Measurements from ENCODE around the gene FLYWCH1. TPM values are rescaled to one million over a fixed set of nuclear protein-coding genes. Genes with fewer than 3 reads are reported as not detected.
A peak's percentile ranks its signal among the peaks of the same experiment; 100 is the strongest.

The FLYWCH1 gene
- total and polyA plus RNA-seq, 2 donors (not counting 1 experiment from before 2014, with no cell fraction given), result 78.3 to 120 TPM

DNA sequence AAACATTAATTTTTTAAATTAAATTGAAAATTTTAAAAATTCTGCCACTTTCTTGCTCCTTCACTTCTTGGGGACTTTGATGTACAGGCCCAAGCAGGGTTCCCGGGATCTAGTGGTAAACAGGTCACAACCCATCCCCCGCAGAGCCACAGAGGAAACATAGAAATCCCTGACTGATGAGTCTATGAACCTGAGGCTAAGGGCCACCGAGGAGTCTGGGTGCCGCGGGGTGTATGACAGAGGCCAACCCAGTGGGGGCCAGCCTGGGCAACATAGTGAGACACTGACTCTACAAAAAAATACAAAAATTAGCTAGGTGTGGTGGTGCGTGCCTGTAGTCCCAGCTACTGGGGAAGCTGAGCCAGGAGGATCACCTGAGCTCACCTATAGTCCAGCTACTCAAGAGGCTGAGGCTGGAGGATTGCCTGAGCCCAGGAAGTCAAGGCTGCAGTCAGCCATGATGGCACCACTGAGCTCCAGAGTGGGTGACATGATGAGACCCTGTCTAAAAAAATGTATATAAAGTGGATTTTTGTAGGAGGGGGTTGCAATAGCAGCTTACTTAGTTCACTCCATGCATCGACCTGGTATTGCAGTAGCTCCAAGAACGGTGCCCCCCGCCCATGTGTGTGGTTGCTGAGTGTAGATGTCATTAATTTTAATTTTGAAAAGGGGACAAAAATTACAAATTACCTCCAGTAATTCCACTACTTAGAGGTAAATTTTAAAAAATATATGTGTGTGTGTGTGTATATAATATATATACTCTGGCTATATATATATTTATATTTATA, 9.2 kb upstream of the FLYWCH1 start:
- peaks cover 0 to 4% (median 0%) of the 10 kb centered on the region in 3 donors for H3K9me3 ChIP-seq (ENCODE audit: control extremely low read depth in 1 of 3, control insufficient read depth in 2 of 3, insufficient read depth in 1 of 3, low read length in 2 of 3)
- DNase-seq (no peak), ATAC-seq (ENCODE audit: low read depth) (no peak)
- H3K4me3 ChIP-seq (ENCODE audit: control extremely low read depth in 1 of 5, extremely low read depth in 1 of 5, insufficient read depth in 1 of 5, low read depth in 2 of 5, low read length in 4 of 5), result no peak overlapping the region
- H3K36me3 ChIP-seq (replicated peaks in 1 of 2; ENCODE audit: control extremely low read depth in 1 of 2, control insufficient read depth in 1 of 2, extremely low read depth in 1 of 2, insufficient read depth in 2 of 2, low read length in 1 of 2), result no peaks in the 10 kb centered on the region
- Mint-ChIP-seq H3K27me3 (no peaks in the 10 kb centered on the region), H3K27ac (peak overlapping the region; percentile 20), H3K4me3 (no peak overlapping the region), H3K4me1 (peaks cover 34% of the 10 kb centered on the region), H3K9me3 (ENCODE audit: insufficient read depth) (no peaks in the 10 kb centered on the region)
- TF ChIP-seq EZH2 (IDR thresholded peaks at IDR 0.05; ENCODE audit: borderline replicate concordance, insufficient read depth, low read depth, low read length, poor library complexity, severe bottlenecking), result no peak
- TF ChIP-seq, protein P1, sequence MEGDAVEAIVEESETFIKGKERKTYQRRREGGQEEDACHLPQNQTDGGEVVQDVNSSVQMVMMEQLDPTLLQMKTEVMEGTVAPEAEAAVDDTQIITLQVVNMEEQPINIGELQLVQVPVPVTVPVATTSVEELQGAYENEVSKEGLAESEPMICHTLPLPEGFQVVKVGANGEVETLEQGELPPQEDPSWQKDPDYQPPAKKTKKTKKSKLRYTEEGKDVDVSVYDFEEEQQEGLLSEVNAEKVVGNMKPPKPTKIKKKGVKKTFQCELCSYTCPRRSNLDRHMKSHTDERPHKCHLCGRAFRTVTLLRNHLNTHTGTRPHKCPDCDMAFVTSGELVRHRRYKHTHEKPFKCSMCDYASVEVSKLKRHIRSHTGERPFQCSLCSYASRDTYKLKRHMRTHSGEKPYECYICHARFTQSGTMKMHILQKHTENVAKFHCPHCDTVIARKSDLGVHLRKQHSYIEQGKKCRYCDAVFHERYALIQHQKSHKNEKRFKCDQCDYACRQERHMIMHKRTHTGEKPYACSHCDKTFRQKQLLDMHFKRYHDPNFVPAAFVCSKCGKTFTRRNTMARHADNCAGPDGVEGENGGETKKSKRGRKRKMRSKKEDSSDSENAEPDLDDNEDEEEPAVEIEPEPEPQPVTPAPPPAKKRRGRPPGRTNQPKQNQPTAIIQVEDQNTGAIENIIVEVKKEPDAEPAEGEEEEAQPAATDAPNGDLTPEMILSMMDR (IDR thresholded peaks at IDR 0.05), result no peak
- H3K4me1 ChIP-seq (ENCODE audit: control insufficient read depth in 2 of 2, insufficient read depth in 2 of 2, low read length in 2 of 2), result peaks cover 14 to 34% of the 10 kb centered on the region in 2 donors
- no peaks in the 10 kb centered on the region for H3K79me2 ChIP-seq (ENCODE audit: control insufficient read depth, insufficient read depth, low read length)
- H2AFZ ChIP-seq (ENCODE audit: insufficient read depth, low read depth, low read length, poor library complexity, severe bottlenecking), result no peak overlapping the region
- ChIA-PET POLR2A (interaction anchor here (1.2 kb wide), 1 partner anchor 20 kb away, joined by 4 read pairs; the partner anchor contains the start of gene FLYWCH2), CTCF (interaction anchor here (1.0 to 2.6 kb wide), 6 partner anchors 18 to 35 kb away, joined by 3 to 10 read pairs (median 4); partner anchors contain the start of gene FLYWCH2)
- no peak overlapping the region for H3K27ac ChIP-seq (ENCODE audit: low read length in 2 of 2)
- intact Hi-C loops (cut with micrococcal nuclease), result loop anchor here (10.0 kb wide), 1 partner anchor 748 kb away; the partner anchor contains the start of gene TRAF7
- H3K9ac ChIP-seq (ENCODE audit: low read length), result no peak overlapping the region
- no peak overlapping the region for H3K4me2 ChIP-seq (replicated peaks; ENCODE audit: low read depth, low read length, poor library complexity, severe bottlenecking)
- H4K20me1 ChIP-seq (ENCODE audit: control insufficient read depth, insufficient read depth, low read length, poor library complexity, severe bottlenecking), result peaks cover 5% of the 10 kb centered on the region
- no peaks in the 10 kb centered on the region for H3K27me3 ChIP-seq (replicated peaks in 1 of 4; ENCODE audit: control extremely low read depth in 1 of 4, control insufficient read depth in 3 of 4, insufficient read depth in 4 of 4, low read length in 3 of 4)
- WGBS (ENCODE audit: insufficient coverage), result 98% methylated on average over 5 of the region's 9 CpGs

All from B cell (primary cell).